NCI-H345 (cell line): Measurements from ENCODE around the gene GALNT7.
"Not testable (repeated sequence)": the region's sequence is repeated elsewhere in the genome, so short reads cannot be mapped to it uniquely, and the experiment has no call there.

Experiments used
- DNase-seq: peaks from one replicate; lab custom pipeline; 2025; lab: John Stamatoyannopoulos, UW

GALNT7 gene, protein sequence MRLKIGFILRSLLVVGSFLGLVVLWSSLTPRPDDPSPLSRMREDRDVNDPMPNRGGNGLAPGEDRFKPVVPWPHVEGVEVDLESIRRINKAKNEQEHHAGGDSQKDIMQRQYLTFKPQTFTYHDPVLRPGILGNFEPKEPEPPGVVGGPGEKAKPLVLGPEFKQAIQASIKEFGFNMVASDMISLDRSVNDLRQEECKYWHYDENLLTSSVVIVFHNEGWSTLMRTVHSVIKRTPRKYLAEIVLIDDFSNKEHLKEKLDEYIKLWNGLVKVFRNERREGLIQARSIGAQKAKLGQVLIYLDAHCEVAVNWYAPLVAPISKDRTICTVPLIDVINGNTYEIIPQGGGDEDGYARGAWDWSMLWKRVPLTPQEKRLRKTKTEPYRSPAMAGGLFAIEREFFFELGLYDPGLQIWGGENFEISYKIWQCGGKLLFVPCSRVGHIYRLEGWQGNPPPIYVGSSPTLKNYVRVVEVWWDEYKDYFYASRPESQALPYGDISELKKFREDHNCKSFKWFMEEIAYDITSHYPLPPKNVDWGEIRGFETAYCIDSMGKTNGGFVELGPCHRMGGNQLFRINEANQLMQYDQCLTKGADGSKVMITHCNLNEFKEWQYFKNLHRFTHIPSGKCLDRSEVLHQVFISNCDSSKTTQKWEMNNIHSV

DNA sequence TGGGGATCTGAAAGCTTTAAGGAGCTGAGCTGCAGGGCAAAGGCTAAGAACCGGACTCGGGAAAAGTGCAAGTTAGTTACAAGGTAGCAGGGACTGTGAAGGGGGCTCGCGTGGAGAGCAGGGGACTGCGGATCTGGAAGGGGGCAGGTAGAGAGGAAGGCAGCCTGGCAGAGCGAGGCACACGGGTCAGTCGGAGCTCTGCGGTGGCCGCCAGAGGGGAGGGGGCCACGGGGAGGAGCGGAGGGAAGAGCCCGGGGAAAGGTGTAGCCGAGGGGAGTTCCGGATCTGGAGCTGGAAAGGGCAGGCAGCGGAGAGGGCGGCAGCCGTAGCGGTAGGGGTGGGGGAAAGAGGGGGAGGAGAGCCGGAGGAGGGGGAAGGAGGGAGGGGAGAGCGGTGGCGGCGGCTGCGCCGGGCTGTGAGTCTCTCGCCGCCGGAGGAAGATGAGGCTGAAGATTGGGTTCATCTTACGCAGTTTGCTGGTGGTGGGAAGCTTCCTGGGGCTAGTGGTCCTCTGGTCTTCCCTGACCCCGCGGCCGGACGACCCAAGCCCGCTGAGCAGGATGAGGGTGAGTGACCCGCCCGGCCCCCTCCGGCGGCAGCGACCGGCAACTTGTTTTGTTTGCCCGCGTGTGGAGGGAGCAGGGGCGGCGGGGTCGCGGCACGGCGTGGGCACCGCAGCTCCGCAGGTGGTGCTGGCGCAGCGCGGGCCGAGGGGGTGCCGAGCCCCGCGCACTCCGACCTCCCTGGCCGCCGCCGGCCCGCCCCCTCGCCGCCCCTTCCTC lies at the start of gene GALNT7:
GALNT7 (plus strand) TSS at position 416 of the 782 bp plus-strand sequence; CDS start at position 441, 25 bp downstream.
- peak; percentile 74 for DNase-seq

DNA sequence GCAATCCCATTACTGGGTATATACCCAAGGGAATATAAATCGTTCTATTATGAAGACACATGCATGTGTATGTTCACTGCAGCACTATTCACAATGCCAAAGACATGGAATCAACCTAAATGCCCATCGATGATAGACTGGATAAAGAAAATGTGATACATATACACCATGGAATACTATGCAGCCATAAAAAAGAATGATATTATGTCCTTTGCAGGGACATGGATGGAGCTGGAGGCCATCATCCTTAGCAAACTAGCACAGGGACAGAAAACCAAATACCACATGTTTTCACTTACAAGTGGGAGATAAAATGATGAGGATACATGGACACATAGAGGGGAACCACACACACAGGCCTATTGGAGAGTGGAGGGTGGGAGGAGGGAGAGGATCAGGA lies 49.8 kb upstream of the GALNT7 start:
- DNase-seq, result not testable (repeated sequence)

DNA sequence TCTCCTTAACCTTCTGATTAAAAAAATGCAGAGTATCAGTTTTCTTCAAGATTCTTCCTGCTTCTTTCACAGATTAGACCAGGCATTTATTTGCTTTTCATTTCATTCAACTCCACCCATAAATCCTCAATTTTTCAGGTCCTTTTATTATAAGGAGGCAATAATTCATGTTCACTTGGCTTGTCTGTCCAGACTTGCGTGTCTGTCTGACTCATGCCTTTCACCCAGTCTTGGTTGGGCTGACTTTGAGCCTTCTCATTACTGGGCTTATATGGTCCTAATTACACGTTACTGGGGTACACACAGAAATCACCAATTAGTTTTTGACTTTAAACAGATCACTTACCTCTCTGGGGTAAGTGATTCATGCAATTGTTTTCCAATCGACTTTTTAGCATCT lies 48.8 kb upstream of the GALNT7 start:
- DNase-seq, result no peak

DNA sequence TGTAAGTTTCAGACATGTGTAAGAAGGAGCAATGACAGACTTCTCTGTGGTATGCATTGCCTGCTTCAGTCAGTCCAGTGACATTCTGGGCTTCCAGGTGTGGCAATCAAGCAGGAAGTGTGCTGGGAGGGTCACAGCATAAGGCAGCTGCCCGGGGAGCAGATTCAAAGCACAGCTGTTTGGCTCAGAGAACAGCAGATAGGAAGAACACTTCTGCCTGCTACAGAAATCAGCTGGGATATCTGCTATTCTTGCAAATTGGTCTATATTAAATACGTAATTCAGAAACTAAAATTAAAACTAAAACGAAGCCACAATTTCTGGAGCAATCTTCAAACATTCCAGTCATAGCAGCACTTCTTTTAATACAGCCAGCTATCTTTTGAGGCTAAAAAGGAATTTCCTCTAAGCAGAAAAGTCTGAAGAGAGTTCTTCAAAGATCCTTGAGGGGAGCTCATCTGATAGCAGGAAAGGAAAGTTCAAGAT lies 47.5 kb upstream of the GALNT7 start:
- DNase-seq, result peak; percentile 33

DNA sequence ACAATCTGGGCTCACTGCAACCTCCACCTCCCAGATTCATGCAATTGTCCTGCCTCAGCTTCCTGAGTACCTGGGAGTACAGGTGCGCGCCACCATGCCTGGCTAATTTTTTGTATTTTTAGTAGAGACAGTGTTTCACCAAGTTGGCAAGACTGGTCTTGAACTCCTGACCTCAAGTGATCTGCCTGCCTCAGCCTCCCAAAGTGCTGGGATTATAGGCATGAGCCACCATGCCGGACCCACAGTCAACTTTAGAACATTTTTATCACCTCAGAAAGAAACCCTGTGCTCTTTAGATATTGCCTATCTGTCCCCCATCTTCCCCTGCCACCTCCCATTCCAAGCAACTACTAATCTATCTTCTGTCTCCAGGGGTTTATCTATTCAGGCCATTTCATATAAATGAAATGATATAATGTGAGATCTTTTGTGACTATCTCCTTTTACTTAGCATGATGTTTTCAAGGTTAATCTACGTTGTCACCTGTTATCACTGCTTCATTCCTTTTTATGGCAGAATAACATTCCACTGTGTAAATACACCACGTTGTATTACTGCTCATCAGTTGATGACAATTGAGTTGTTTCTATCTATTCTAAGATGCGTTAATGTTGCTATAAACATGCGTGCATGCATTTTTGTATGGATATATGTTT lies 44.3 kb upstream of the GALNT7 start:
- DNase-seq, result no peak

DNA sequence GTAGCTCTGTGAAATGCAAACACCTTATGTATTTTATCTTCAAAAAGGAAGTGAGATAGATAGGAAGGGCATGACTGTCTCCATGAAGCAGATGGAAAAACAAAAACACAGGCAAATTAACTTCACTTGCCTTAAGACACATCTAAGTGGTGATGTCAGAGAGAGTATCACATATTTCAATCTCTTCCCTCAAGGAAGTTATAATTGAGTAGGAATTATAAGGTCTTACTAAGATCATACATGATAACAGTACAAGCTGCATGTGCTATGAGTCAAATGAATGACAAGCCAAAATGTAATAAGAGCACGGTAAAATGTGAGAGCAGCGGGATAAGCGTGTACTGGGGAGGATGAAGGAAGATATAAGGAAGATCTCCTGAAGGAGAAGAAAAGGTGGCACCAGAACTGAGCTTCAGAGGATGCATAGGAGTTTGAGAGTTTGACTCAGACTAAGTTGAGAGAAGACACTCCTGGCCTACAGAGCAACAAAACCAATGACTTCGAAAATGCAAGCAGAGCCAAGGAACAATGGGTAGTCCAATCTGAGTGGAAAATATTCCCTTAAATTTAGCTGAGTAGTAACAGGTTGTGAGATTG lies 43.3 kb upstream of the GALNT7 start:
- no peak for DNase-seq

DNA sequence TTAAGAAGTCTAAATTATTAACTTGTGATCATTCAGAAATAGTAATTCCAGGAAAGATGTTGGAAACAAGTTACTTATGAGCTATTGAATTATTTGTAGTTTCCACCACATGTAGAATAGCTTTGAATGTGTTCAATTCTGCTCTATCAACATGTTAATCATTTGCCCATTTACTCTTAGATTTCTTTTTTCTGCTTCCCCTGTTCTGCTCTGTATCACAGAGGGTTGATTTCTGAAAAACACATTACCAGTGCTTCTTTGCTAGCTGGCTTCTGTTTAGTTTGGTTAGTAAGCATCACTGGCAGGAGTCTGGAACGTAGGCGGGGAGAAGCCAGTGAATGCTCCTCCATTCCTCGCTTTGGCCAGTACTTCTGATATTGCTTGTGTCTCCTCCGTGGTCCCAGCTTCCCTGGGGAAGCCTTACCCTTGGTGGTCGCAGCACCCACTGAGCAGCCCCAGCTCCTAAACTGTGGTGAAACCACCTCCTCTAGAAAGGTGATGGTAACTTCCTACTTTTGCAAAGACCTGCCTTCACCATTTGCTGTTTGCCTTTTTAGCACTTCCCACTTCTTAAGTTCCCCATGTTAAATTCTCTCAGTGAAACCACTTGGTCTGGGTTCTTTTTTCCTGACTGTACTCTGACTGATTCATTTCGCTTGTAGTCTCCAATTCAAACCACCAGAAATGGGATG lies 40.3 kb upstream of the GALNT7 start:
- no peak for DNase-seq

DNA sequence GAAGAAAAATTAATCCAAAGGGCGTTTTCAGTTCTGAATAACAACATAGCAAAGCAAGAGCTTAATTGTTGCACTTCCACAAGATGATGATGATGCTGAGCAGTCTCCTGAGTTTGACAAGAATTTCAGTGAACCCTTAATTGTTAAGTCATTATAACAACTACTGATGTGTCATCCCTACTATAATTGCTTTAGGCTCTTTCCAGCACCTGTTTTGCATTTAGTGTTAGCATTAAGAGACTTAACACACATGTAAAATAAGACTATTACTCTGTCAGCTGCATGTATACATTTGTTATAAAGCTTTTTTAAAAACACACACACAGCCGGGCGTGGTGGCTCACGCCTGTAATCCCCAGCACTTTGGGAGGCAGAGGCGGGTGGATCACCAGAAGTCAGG lies 37.9 kb upstream of the GALNT7 start:
- DNase-seq, result no peak

DNA sequence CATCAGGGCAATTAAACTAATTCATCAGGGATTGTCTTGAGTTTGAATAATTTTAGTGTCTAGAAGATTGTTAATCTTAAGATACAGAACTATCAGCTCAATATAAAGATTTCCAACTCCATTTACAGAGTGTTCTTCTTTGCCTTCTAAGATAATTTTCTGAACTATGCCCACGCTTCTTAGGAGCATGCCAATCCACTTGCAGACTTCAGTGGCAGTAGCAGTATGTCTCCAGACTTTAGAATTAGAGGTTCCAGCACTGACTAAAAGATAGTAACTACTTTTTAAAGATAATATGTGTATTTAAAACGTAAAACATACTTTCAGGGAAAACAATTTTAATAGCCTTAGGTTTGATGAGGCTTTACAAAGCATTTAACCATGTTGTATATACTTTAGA lies 34.2 kb upstream of the GALNT7 start:
- no peak for DNase-seq

DNA sequence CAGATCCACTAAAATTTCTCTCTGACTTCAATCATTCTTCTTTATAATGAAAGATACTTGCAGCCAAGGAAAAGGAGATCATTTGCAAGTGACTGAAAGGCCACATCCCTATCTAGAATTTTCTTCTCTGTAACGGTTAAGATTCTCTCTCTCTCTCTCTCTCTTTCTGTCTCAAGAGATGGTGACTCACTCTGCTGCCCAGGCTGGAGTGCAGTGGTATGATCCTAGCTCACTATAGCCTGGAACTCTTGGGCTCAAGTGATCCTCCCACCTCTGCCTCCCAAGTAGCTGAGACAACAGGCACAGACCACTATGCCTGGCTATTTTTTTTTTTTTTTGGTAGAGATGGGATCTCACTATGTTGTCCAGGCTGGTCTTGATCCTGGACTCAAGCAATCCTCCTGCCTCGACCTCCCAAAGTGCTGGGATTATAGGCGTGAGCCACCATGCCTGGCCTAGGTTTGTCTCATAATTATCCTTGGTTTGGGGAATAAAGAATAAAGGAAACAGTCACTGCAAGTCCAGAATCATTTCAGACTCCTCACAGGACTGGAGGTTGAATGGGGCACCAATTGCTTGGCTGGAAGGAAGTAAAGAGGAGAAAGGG lies 33.3 kb upstream of the GALNT7 start:
- no peak for DNase-seq

DNA sequence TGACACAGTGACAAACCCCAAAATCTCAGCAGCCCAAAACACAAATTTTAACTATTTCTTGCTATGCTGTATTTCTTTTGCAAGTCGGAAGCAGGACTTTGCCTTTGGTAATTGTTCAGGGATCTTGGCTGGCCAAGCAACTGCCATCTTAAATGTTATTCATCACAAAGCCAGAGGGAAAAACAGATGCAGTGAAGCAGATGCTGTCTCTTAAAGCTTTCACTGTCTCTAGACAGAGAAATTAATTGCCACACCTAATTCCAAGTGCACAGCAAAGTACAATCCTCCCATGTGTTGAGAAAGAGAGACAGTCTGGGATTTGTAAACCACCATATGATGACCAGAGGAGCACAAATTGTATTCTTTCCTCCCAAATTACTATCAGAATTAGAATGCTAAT lies 30.0 kb upstream of the GALNT7 start:
- DNase-seq, result no peak

DNA sequence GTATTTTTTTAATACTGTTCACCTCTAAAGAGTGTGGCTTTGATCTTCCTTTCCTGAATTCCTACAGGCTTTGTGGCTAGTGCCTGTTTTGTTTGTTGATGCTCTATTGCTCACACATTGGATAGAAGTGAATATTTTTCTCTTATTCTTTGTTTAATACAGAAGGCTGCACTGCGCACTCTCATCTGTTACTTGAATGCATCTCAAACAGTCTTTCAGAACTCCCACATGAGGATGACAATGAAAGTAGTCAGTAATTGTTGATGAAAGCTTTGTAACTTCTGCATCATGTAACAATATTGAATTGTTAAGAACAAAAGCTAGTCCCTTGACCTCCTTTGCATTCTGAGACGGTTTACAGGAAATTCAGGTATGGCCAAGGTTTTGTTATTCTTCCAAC lies 29.1 kb upstream of the GALNT7 start:
- no peak for DNase-seq

DNA sequence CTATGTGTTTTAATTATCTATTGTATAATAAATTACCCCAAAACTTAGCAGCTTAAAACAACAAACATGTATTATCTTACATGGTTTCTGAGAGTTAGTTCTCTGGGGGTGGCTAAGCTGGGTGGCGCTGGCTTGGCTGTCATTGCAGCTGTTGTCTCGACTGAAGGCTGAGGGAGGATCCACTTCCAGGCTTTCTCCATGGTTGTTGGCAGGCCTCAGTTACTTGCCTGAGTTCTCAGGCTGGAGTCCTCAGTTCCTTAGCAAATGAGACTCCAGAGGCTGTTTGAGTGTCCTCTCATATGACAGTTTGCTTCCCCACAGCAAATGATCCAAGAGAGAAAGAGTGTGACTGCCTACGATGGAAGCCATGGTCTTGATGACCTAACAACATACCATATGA lies 23.5 kb upstream of the GALNT7 start:
- no peak for DNase-seq

DNA sequence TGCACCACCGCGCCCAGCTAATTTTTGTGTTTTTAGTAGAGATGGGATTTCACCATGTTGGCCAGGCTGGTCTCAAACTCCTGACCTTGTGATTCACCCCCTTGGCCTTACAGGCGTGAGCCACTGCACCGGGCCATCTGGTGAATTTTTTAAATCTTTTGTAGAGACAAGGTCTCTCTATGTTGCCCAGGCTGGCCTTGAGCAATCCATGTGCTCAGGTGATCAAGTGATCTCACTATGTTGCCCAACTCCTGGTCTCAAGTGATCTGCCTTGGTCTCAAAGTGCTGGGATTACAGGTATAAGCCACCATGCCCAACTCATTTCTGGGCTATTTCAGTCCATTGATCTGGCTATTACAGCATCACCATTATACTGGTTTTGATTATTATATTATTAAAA lies 22.2 kb upstream of the GALNT7 start:
- DNase-seq, result no peak

DNA sequence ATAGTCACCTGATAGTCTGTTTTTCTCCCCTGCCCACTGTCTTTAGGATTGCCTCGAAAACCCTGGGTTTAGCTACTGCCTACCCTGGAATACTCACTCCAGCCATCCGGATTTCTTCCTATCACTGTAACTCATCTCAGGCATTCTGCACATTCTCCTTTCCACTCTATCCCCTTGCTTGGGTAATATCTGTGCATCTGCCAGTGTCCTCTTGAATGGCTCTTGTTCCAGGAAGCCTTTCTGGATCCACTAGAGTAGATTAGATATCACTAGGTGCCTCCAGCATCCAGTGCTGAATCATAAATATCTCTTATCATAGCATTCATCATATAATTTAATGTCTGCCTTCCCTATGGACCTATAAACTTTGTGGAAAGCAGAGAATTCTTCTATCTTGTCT lies 17.1 kb upstream of the GALNT7 start:
- no peak for DNase-seq

DNA sequence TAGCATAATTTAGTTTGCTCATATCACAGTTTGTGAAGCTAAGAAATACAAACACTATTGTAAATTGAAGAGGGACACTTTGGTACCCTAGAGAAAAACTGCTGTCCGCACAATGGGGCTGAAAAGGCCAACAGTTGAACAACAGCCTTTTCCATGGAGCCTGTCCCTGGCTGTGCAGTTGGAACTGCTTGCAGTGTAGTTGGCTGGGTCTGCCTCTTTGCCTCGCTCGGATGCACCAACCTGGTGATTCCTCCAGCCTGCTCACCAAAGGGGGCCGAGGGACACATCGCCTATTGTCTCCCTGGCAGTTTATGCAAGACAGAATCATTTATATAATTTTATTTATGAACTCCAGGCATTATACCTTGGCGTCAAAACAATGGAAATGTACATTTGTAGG lies 16.5 kb upstream of the GALNT7 start:
- DNase-seq, result no peak

DNA sequence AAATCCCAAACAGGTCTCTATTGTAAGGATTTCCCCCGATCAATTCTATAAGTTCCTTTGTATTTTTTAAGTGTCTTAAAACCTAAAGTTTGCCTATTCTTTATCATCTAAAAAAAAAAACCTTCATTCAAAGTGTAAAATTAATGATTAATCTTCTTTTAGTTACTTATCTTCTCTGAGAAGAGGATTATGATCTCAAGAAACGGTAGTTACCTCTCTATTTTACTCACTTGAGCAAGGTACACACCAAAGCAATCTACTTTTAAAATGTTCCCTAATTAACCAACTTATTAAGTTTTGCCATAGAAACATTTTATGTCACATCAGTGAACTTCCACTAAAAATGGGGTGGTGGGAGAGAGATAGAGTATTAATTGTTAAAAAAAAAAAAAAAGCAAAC lies 15.2 kb upstream of the GALNT7 start:
- DNase-seq, result no peak

DNA sequence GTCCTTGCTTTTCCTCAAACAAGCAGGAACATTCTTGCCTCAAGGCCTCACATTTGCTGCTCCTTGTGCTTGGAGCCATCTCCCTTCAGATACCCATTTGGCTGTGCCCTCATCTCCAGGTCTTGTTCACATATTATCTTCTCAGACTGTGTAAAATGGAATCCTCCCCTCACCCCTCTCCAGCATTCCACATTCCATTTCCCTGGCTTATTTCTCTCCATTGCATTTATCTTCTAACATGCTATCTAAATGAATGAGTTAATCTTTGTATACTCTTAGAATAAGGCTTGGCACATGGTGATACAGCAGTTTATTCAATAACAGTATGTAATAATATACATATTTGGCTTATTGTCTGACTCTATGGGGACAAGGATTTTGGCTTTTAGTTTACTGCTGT lies 8.8 kb upstream of the GALNT7 start:
- no peak for DNase-seq

DNA sequence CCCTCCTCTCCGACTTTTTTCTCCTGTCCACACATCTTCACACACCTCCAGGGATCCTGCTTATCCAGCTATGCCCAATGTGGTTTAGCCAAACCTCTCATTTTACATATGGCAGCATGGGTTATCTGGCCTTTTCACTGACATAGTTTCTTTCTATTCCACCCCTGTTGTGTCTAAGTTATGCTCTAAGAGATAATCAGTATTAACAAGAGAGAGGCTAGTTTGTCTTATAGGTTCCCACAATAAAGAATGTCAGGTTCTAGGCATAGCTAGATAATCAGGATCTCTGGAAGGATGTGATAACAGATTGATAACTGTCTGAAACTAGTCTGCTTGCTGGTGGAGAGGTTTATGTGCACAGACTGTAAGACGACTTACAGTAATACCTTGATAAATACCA lies 7.7 kb upstream of the GALNT7 start:
- DNase-seq, result no peak

DNA sequence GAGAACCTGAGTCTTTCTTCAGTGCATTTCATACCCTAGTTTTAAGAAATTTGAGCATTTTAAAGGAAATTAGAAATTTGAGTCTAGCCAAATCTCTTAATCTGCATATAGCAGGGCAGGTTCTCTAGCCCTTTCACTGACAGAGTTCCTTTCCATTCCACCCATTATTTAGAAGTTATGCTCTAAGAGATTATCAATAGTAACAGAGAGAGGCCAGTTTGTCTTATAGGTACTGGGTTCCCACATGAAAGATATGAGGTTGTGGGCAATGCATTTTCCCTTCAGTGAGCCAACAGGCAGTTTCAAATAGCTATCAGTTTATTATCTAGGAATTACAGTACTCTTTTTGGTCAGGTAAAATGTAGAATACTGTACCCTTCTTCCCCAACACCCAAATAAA lies 7.3 kb upstream of the GALNT7 start:
- DNase-seq, result no peak

DNA sequence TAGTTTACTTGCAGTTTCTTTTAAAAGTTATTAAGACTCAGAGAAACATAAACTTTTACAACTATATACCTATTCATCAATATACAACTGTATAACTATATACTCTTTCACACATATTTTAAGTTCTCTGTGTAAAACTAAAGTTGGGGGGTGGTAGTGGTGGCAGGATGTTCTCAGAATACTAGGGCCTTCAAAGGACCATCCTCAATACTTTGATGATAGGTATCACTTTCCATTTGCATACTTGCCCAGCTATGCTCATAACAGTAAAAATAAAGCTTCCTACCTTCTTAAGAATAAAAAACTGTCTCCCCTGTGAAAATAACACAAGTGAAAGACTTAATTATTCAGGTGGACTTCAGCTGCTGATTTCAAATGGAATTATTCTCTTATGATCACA lies 2.9 kb upstream of the GALNT7 start:
- no peak for DNase-seq
